H1 (cell line): ENCODE measurements around the gene NR3C2. TPM values are rescaled to one million over a fixed set of nuclear protein-coding genes. Genes with fewer than 3 reads are reported as not detected.

Experiments
- CTCF ChIA-PET: fragments of 300-600 bp; sonication (Branson Sonifier 250); formaldehyde crosslinking; loops from one replicate; lab custom pipeline; 2021; ENCODE audit not compliant: partially characterized antibody; lab: Charles Lee
- POLR2A ChIA-PET: fragments of 300-600 bp; sonication (Branson Sonifier 250); formaldehyde crosslinking; loops from one replicate; lab custom pipeline; 2021; ENCODE audit warnings: inconsistent platforms; ENCODE audit not compliant: partially characterized antibody; lab: Charles Lee
- DNase-seq, 2 experiments: peaks; one replicate each; pipeline versions ENCODE4 v3.0.0 to v3.0.0-alpha.2; 2010 to 2022; ENCODE audit warnings: low spot score in 2 of 2, low read depth in 1 of 2, mixed read lengths in 1 of 2
- FAIRE-seq: peaks from 2 replicates; lab custom pipeline; 2011; peaks lifted over from hg19 to GRCh38; lab: Jason Lieb, UNC
- H2AFZ ChIP-seq: 2 replicates; pipeline ENCODE4 v1.8.1; 2012; ENCODE audit warnings: low read length, inconsistent platforms
- H2AK5ac ChIP-seq: 2 replicates; pipeline ENCODE4 v1.6.1; 2013; ENCODE audit warnings: low read depth, low read length
- H2BK120ac ChIP-seq: replicated peaks from 2 replicates; pipeline ENCODE3; 2013; ENCODE audit warnings: low read depth, low read length, inconsistent platforms
- H2BK12ac ChIP-seq: 2 replicates; pipeline ENCODE4 v1.6.1; 2013; ENCODE audit warnings: low read depth, low read length
- H2BK15ac ChIP-seq: 2 replicates; pipeline ENCODE4 v1.6.1; 2013; ENCODE audit warnings: low read length
- H2BK20ac ChIP-seq: 2 replicates; pipeline ENCODE4 v1.6.1; 2013; ENCODE audit warnings: low read length
- H2BK5ac ChIP-seq: 2 replicates; pipeline ENCODE4 v1.6.1; 2013; ENCODE audit warnings: low read depth, low read length
- H3K14ac ChIP-seq: 2 replicates; pipeline ENCODE4 v1.6.1; 2013; ENCODE audit warnings: inconsistent platforms; ENCODE audit not compliant: insufficient read length
- H3K18ac ChIP-seq: 2 replicates; pipeline ENCODE4 v1.6.1; 2013; ENCODE audit warnings: low read length; ENCODE audit errors: extremely low read depth
- H3K23ac ChIP-seq: 2 replicates; pipeline ENCODE4 v1.6.1; 2013; ENCODE audit warnings: inconsistent platforms; ENCODE audit not compliant: insufficient read length
- H3K23me2 ChIP-seq: 2 replicates; pipeline ENCODE4 v1.6.1; 2013; ENCODE audit warnings: low read depth, low read length
- H3K27ac ChIP-seq: 2 replicates; pipeline ENCODE4 v1.6.1; 2011; ENCODE audit warnings: low read depth, low read length, inconsistent platforms
- H3K27me3 ChIP-seq, 4 experiments: replicated peaks in 1 of 4; 1 replicate in 1 of 4; 2 replicates in 3 of 4; pipeline versions ENCODE4 v1.6.1 to v1.8.1; 2011 to 2013; ENCODE audit warnings: low read length in 3 of 4, mild to moderate bottlenecking in 3 of 4, inconsistent platforms in 2 of 4, mixed read lengths in 2 of 4, moderate library complexity in 1 of 4; ENCODE audit not compliant: control insufficient read depth in 3 of 4, insufficient read depth in 3 of 4; ENCODE audit errors: extremely low read depth in 1 of 4
- H3K36me3 ChIP-seq, 4 experiments: 2 replicates each; pipeline versions ENCODE4 v1.6.1 to v1.8.1; 2011 to 2013; ENCODE audit warnings: mild to moderate bottlenecking in 4 of 4, low read length in 3 of 4, moderate library complexity in 2 of 4, control low read depth in 1 of 4, inconsistent platforms in 1 of 4; ENCODE audit not compliant: insufficient read depth in 4 of 4, control insufficient read depth in 2 of 4
- H3K4ac ChIP-seq: replicated peaks from 2 replicates; pipeline ENCODE3; 2013; ENCODE audit warnings: low read length, low read depth, mixed read lengths, inconsistent platforms; ENCODE audit not compliant: insufficient read length
- H3K4me1 ChIP-seq, 4 experiments: replicated peaks in 1 of 4; 1 replicate in 1 of 4; 2 replicates in 3 of 4; pipeline versions ENCODE4 v1.6.1 to v1.8.1; 2011 to 2013; ENCODE audit warnings: low read length in 3 of 4, inconsistent platforms in 2 of 4, mixed read lengths in 1 of 4; ENCODE audit not compliant: insufficient read depth in 4 of 4, control insufficient read depth in 3 of 4
- H3K4me2 ChIP-seq, 2 experiments: 2 replicates each; pipeline versions ENCODE4 v1.6.1 to v1.8.1; 2011 to 2013; ENCODE audit warnings: low read depth in 2 of 2, low read length in 2 of 2, control low read depth in 1 of 2, inconsistent platforms in 1 of 2, mild to moderate bottlenecking in 1 of 2; ENCODE audit not compliant: insufficient read depth in 1 of 2
- H3K4me3 ChIP-seq, 4 experiments: fragments of 200-600, 300-600 bp in 1 of 4; sonication (generic), shearing (Covaris generic), sonication (Bioruptor Twin) in 1 of 4; 2 replicates each; pipeline versions ENCODE4 v1.5.1 to v1.8.1; 2011 to 2016; ENCODE audit warnings: low read length in 4 of 4, low read depth in 3 of 4, control low read depth in 2 of 4, inconsistent platforms in 2 of 4, mild to moderate bottlenecking in 2 of 4, mixed read lengths in 1 of 4, moderate library complexity in 1 of 4; ENCODE audit not compliant: insufficient read depth in 2 of 4; ENCODE audit errors: extremely low read depth in 1 of 4
- H3K56ac ChIP-seq: replicated peaks from 2 replicates; pipeline ENCODE3; 2013; ENCODE audit warnings: low read depth, mild to moderate bottlenecking, mixed read lengths, low read length, inconsistent platforms; ENCODE audit not compliant: insufficient read length
- H3K79me1 ChIP-seq: 2 replicates; pipeline ENCODE4 v1.6.1; 2013; ENCODE audit warnings: low read depth, low read length, control low read depth
- H3K79me2 ChIP-seq, 2 experiments: 2 replicates each; pipeline versions ENCODE4 v1.6.1 to v1.8.1; 2012 to 2013; ENCODE audit warnings: low read length in 2 of 2, mild to moderate bottlenecking in 2 of 2, inconsistent platforms in 1 of 2; ENCODE audit not compliant: insufficient read depth in 2 of 2, control insufficient read depth in 1 of 2
- H3K9ac ChIP-seq, 4 experiments: replicated peaks in 1 of 4; 1 replicate in 1 of 4; 2 replicates in 3 of 4; pipeline versions ENCODE4 v1.6.1 to v1.8.1; 2011 to 2013; ENCODE audit warnings: low read depth in 3 of 4, low read length in 3 of 4, control low read depth in 2 of 4, mild to moderate bottlenecking in 2 of 4, moderate library complexity in 2 of 4, inconsistent platforms in 1 of 4; ENCODE audit errors: extremely low read depth in 1 of 4
- H3K9me3 ChIP-seq, 2 experiments: 2 replicates each; pipeline versions ENCODE4 v1.6.1 to v1.8.1; 2012 to 2013; ENCODE audit warnings: mild to moderate bottlenecking in 2 of 2, moderate library complexity in 2 of 2, control low read depth in 1 of 2, inconsistent platforms in 1 of 2, low read depth in 1 of 2, low read length in 1 of 2, mixed read lengths in 1 of 2; ENCODE audit not compliant: insufficient read depth in 2 of 2
- H4K20me1 ChIP-seq, 2 experiments: replicated peaks in 1 of 2; 2 replicates each; pipeline versions ENCODE3 to v1.8.1; 2011 to 2013; ENCODE audit warnings: inconsistent platforms in 2 of 2, low read length in 2 of 2, mild to moderate bottlenecking in 1 of 2; ENCODE audit not compliant: insufficient read depth in 2 of 2, control insufficient read depth in 1 of 2
- H4K5ac ChIP-seq: 2 replicates; pipeline ENCODE4 v1.6.1; 2013; ENCODE audit warnings: low read length, low read depth, mixed read lengths, inconsistent platforms; ENCODE audit not compliant: insufficient read length
- H4K8ac ChIP-seq: 2 replicates; pipeline ENCODE4 v1.8.0; 2013; ENCODE audit warnings: mild to moderate bottlenecking, moderate library complexity, low read length, inconsistent platforms; ENCODE audit not compliant: insufficient read depth; ENCODE audit errors: extremely low read depth
- H4K91ac ChIP-seq: replicated peaks from 2 replicates; pipeline ENCODE3; 2013; ENCODE audit warnings: low read length, mixed read lengths, inconsistent platforms; ENCODE audit not compliant: insufficient read length
- GTF2F1 ChIP-seq: IDR thresholded peaks from 2 replicates; pipeline ENCODE4 v1.6.1; 2012; ENCODE audit warnings: low read depth, low read length, improper control_type of control experiment, borderline replicate concordance
- JUND ChIP-seq: IDR thresholded peaks from 2 replicates; pipeline ENCODE4 v1.6.1; 2011; ENCODE audit warnings: mild to moderate bottlenecking, improper control_type of control experiment, low read length
- KDM1A ChIP-seq: fragments of 200-600, 300-600 bp; sonication (generic); IDR thresholded peaks from 2 replicates; pipeline ENCODE4 v1.7.1; 2016; ENCODE audit warnings: mild to moderate bottlenecking, low read length, borderline replicate concordance
- KDM5A ChIP-seq: fragments of 200-600 bp; IDR thresholded peaks from 2 replicates; pipeline ENCODE4 v1.7.1; 2012; ENCODE audit warnings: mild to moderate bottlenecking, low read length, inconsistent platforms, mixed read lengths
- MAX ChIP-seq: IDR thresholded peaks from 2 replicates; pipeline ENCODE4 v1.6.1; 2012; ENCODE audit warnings: inconsistent platforms
- NANOG ChIP-seq: IDR thresholded peaks from 2 replicates; pipeline ENCODE4 v1.6.1; 2011; ENCODE audit warnings: low read length, low read depth, mild to moderate bottlenecking, inconsistent platforms; ENCODE audit not compliant: insufficient read depth, poor library complexity, severe bottlenecking
- POLR2A ChIP-seq, 2 experiments: IDR thresholded peaks; 1 replicate in 1 of 2; 2 replicates in 1 of 2; pipeline ENCODE4 v1.6.1; 2011; ENCODE audit warnings: low read depth in 2 of 2, low read length in 2 of 2, mild to moderate bottlenecking in 2 of 2; ENCODE audit errors: control extremely low read depth in 1 of 2
- RNF2 ChIP-seq: fragments of 200-900, 300-1000 bp; sonication (generic); IDR thresholded peaks from 2 replicates; pipeline ENCODE4 v1.7.1; 2016; ENCODE audit warnings: borderline replicate concordance, low read depth, mild to moderate bottlenecking, antibody characterized with exemption, low read length; ENCODE audit not compliant: poor library complexity, severe bottlenecking; ENCODE audit errors: missing control alignments
- SIRT6 ChIP-seq: IDR thresholded peaks from one replicate; pipeline ENCODE4 v1.7.1; 2012; ENCODE audit warnings: low read length, inconsistent platforms
- SP2 ChIP-seq: IDR thresholded peaks from 2 replicates; pipeline ENCODE4 v1.6.1; 2012; ENCODE audit warnings: mild to moderate bottlenecking, low read length, inconsistent platforms
- SUZ12 ChIP-seq: fragments of 200-600 bp; sonication (generic); IDR thresholded peaks from 2 replicates; pipeline ENCODE4 v1.6.1; 2012; ENCODE audit warnings: mild to moderate bottlenecking, inconsistent platforms, low read length, moderate library complexity, mixed read lengths
- TAF1 ChIP-seq: IDR thresholded peaks from 2 replicates; pipeline ENCODE4 v1.6.1; 2011; ENCODE audit warnings: mild to moderate bottlenecking, low read depth, low read length
- TAF7 ChIP-seq: optimal IDR thresholded peaks from 2 replicates; pipeline ENCODE3; 2011; ENCODE audit warnings: low read depth, mild to moderate bottlenecking, inconsistent platforms, low read length, moderate library complexity, borderline replicate concordance
- TCF12 ChIP-seq: IDR thresholded peaks from 2 replicates; pipeline ENCODE4 v1.6.1; 2011; ENCODE audit warnings: low read depth, mild to moderate bottlenecking, low read length
- WGBS, 2 experiments: shearing (Covaris generic) in 1 of 2; methylation state at CpG; one replicate each; pipeline versions ENCODE4 v1.1.6 to v1.1.7; 2013 to 2015; ENCODE audit warnings: low lambda C conversion rate in 2 of 2, mixed read lengths in 2 of 2, inconsistent platforms in 1 of 2, low coverage in 1 of 2, missing lambda C conversion rate in 1 of 2; ENCODE audit not compliant: insufficient replicate concordance in 2 of 2, insufficient coverage in 1 of 2, insufficient read length in 1 of 2; ENCODE audit errors: extremely low coverage in 1 of 2, missing lambda C conversion rate in 1 of 2; 5-methylcytosine and 5-hydroxymethylcytosine counted together
- polyA plus RNA-seq, 7 experiments: library from polyadenylated mRNA; depleted of rRNA in 3 of 7; stranded (reverse) in 5 of 7; unstranded in 2 of 7; fragments of >200 nt in 5 of 7; fragments of 200-250 nt in 2 of 7; gene quantifications; 1 replicate in 5 of 7; 2 replicates in 1 of 7; 4 replicates in 1 of 7; pipeline versions ENCODE4 v1.2.1 to v1.2.3, GENCODE V29; 2011 to 2013; ENCODE audit warnings: missing spikeins in 2 of 7, mixed read lengths in 2 of 7
- total RNA-seq: library from RNA; stranded (reverse); fragmentation: NEBNext Ultra II Directional; extraction: Animal tissue kit (Norgen Biotek cat#: 25700); gene quantifications from 2 replicates; pipeline ENCODE4 v1.2.1, GENCODE V29; 2021

The NR3C2 gene
- total and polyA plus RNA-seq, 2 of the 8 experiments (the other 6 are each of a cell fraction or from before 2014, with no cell fraction given) = 0.80 to 3.9 TPM

- Histone ChIP-seq H3K4me2 (no peak overlapping the region), H3K27me3 (no peaks in the 10 kb centered on the region), H2BK12ac (no peak overlapping the region), H3K23ac (no peak overlapping the region), H4K20me1 (no peaks in the 10 kb centered on the region), H2BK120ac (no peak overlapping the region), H3K4ac (no peak overlapping the region), H2BK15ac (no peak overlapping the region), H3K4me1 (no peaks in the 10 kb centered on the region), H3K14ac (no peak overlapping the region), H3K18ac (no peak overlapping the region), H4K8ac (no peak overlapping the region), H3K4me3 (no peak overlapping the region), H3K79me1 (no peaks in the 10 kb centered on the region), H2BK20ac (no peak overlapping the region), H3K9me3 (no peaks in the 10 kb centered on the region), H3K27ac (no peak overlapping the region), H3K79me2 (no peaks in the 10 kb centered on the region), H4K5ac (no peak overlapping the region), H3K9ac (no peak overlapping the region), H2AK5ac (no peak overlapping the region), H2BK5ac (no peak overlapping the region), H3K36me3 (no peaks in the 10 kb centered on the region), H2AFZ (no peak overlapping the region), H4K91ac (no peak overlapping the region)
- DNase-seq = no peak
- 76% methylated on average over 1 of the region's 1 CpG; no CpG with 5 or more reads in 1 of the 2 experiments for WGBS, 2 experiments
- ChIA-PET CTCF (interaction anchor here (0.7 to 1.6 kb wide), 3 partner anchors 9 to 301 kb away, joined by 3 to 4 read pairs (median 3); no protein-coding TSS in a partner anchor), POLR2A (no interaction called here)
- TF ChIP-seq GTF2F1 = no peak
- TF ChIP-seq SUZ12 = no peak
- no peak for TF ChIP-seq RNF2
- no peak for TF ChIP-seq SP2
- TF ChIP-seq TCF12 = no peak
- no peak for TF ChIP-seq POLR2A (IDR thresholded peaks at IDR 0.05; ENCODE audit: control extremely low read depth in 1 of 2, low read depth in 2 of 2, low read length in 2 of 2)
- no peak for TF ChIP-seq KDM1A
- no peak for TF ChIP-seq NANOG
- no peak for TF ChIP-seq TAF7
- no peak for TF ChIP-seq TAF1
- no peak for TF ChIP-seq JUND
- TF ChIP-seq SIRT6 = no peak
- no peak for TF ChIP-seq KDM5A
- no peak for TF ChIP-seq MAX
- TF ChIP-seq, all 59 proteins: peak for 0
- FAIRE-seq = no peak
- Histone ChIP-seq H3K56ac (no peak overlapping the region), H3K23me2 (no peaks in the 10 kb centered on the region)
Measured at GRCh38 chr4:148229798-148230197, 212.4 kb downstream of the NR3C2 start.
